Panc1 (cell line): Measurements from ENCODE around the gene PARD6G. TPM values are rescaled to one million over a fixed set of nuclear protein-coding genes. Genes with fewer than 3 reads are reported as not detected.

Source experiments
- ATAC-seq: fragments of 200-7000 bp; cut with Tn5 transposase; 2 replicates; pipeline ENCODE4 v1.9.1; 2020; ENCODE audit warnings: mild to moderate bottlenecking, moderate library complexity
- BruUV-seq: library from RNA; stranded (reverse); fragments of 400-500 nt; replicated peaks from 2 replicates; lab custom pipeline; 2021; lab: Mats Ljungman, UMichigan
- CTCF ChIA-PET: fragments of 300-600 bp; sonication (Branson Sonifier 250); formaldehyde crosslinking; loops from one replicate; lab custom pipeline; 2022; ENCODE audit warnings: antibody characterized with exemption; lab: Charles Lee
- POLR2A ChIA-PET: fragments of 300-600 bp; sonication (Branson Sonifier 250); formaldehyde crosslinking; loops from one replicate; lab custom pipeline; 2022; ENCODE audit warnings: antibody characterized with exemption; lab: Charles Lee
- DNase-seq: peaks from one replicate; pipeline ENCODE4 v3.0.0-alpha.2; 2010; ENCODE audit warnings: low read depth, low spot score
- H3K27ac ChIP-seq: 2 replicates; pipeline ENCODE4 v1.5.1; 2011; ENCODE audit warnings: mild to moderate bottlenecking, low read length, inconsistent platforms
- H3K27me3 ChIP-seq: fragments of 200-500 bp; sonication (Bioruptor generic); 2 replicates; pipeline ENCODE4 v1.6.0; 2014; ENCODE audit warnings: low read length, inconsistent platforms; ENCODE audit not compliant: control insufficient read depth, insufficient read depth
- H3K36me3 ChIP-seq: fragments of 200-500 bp; sonication (Bioruptor generic); 2 replicates; pipeline ENCODE4 v1.5.1; 2014; ENCODE audit warnings: inconsistent platforms, mild to moderate bottlenecking, low read length, moderate library complexity; ENCODE audit not compliant: control insufficient read depth, insufficient read depth
- H3K4me1 ChIP-seq: 2 replicates; pipeline ENCODE4 v1.5.1; 2011; ENCODE audit warnings: inconsistent platforms, mild to moderate bottlenecking, low read length, moderate library complexity; ENCODE audit not compliant: control insufficient read depth, insufficient read depth
- H3K4me3 ChIP-seq, 2 experiments: 2 replicates each; pipeline ENCODE4 v1.5.1; 2011 to 2012; ENCODE audit warnings: low read depth in 2 of 2, low read length in 2 of 2, mild to moderate bottlenecking in 2 of 2, inconsistent platforms in 1 of 2, moderate library complexity in 1 of 2
- H3K9me3 ChIP-seq: fragments of 200-500 bp; sonication (Bioruptor generic); 2 replicates; pipeline ENCODE4 v1.5.1; 2014; ENCODE audit warnings: low read depth, mild to moderate bottlenecking, inconsistent platforms, low read length, moderate library complexity; ENCODE audit not compliant: control insufficient read depth, insufficient read depth
- POLR2AphosphoS5 ChIP-seq: IDR thresholded peaks from 2 replicates; pipeline ENCODE4 v1.6.1; 2012; ENCODE audit warnings: mild to moderate bottlenecking, low read depth, low read length, moderate library complexity
- SIN3A ChIP-seq: IDR thresholded peaks from 2 replicates; pipeline ENCODE4 v1.6.1; 2012; ENCODE audit warnings: low read depth, mild to moderate bottlenecking, low read length, moderate library complexity, borderline replicate concordance; ENCODE audit not compliant: insufficient read depth
- TCF7L2 ChIP-seq: IDR thresholded peaks from 2 replicates; pipeline ENCODE4 v1.6.1; 2011; ENCODE audit warnings: mild to moderate bottlenecking, low read depth, low read length, inconsistent platforms
- in situ Hi-C: cut with HindIII; loops from 2 replicates; pipeline ENCODE4 v1.10.0; 2016; ENCODE audit warnings: low sequenced_read_pairs, low pct_unique_long_range_greater_than_20kb
- intact Hi-C: fragments of 100-400 bp; cut with micrococcal nuclease; formaldehyde crosslinking; loops from one replicate; pipeline ENCODE4 v1.10.0; 2022; ENCODE audit not compliant: unreplicated experiment
- total RNA-seq: library from RNA; stranded (reverse); gene quantifications from one replicate; pipeline ENCODE4 v1.2.1, GENCODE V29; 2021; ENCODE audit not compliant: unreplicated experiment
- TF ChIP-seq, protein P1 (sequence below), 2 experiments: IDR thresholded peaks; 2 replicates each; pipeline ENCODE4 v1.6.1; 2011 to 2012; ENCODE audit warnings: low read depth in 2 of 2, control low read depth in 1 of 2, low read length in 1 of 2, mild to moderate bottlenecking in 1 of 2, moderate library complexity in 1 of 2; ENCODE audit not compliant: insufficient read depth in 1 of 2
- TF ChIP-seq, protein P2 (sequence below): fragments of 450-650 bp; IDR thresholded peaks from 2 replicates; pipeline ENCODE4 v1.5.1; 2017; ENCODE audit warnings: mild to moderate bottlenecking

PARD6G gene
- total RNA-seq, 1 experiment from 2014 or later, result 5.2 TPM

- in situ Hi-C loops, result no loop called here
- ChIA-PET POLR2A (no interaction called here), CTCF (interaction anchor here (1.2 kb wide), 1 partner anchor 42 kb away, joined by 3 read pairs; no protein-coding TSS in a partner anchor)
- TF ChIP-seq POLR2AphosphoS5 (no peak), TCF7L2 (no peak), SIN3A (no peak)
- TF ChIP-seq, protein P1, sequence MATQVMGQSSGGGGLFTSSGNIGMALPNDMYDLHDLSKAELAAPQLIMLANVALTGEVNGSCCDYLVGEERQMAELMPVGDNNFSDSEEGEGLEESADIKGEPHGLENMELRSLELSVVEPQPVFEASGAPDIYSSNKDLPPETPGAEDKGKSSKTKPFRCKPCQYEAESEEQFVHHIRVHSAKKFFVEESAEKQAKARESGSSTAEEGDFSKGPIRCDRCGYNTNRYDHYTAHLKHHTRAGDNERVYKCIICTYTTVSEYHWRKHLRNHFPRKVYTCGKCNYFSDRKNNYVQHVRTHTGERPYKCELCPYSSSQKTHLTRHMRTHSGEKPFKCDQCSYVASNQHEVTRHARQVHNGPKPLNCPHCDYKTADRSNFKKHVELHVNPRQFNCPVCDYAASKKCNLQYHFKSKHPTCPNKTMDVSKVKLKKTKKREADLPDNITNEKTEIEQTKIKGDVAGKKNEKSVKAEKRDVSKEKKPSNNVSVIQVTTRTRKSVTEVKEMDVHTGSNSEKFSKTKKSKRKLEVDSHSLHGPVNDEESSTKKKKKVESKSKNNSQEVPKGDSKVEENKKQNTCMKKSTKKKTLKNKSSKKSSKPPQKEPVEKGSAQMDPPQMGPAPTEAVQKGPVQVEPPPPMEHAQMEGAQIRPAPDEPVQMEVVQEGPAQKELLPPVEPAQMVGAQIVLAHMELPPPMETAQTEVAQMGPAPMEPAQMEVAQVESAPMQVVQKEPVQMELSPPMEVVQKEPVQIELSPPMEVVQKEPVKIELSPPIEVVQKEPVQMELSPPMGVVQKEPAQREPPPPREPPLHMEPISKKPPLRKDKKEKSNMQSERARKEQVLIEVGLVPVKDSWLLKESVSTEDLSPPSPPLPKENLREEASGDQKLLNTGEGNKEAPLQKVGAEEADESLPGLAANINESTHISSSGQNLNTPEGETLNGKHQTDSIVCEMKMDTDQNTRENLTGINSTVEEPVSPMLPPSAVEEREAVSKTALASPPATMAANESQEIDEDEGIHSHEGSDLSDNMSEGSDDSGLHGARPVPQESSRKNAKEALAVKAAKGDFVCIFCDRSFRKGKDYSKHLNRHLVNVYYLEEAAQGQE (IDR thresholded peaks at IDR 0.05; ENCODE audit: insufficient read depth in 1 of 2, low read depth in 2 of 2, low read length in 1 of 2), result no peak
- TF ChIP-seq, protein P2, sequence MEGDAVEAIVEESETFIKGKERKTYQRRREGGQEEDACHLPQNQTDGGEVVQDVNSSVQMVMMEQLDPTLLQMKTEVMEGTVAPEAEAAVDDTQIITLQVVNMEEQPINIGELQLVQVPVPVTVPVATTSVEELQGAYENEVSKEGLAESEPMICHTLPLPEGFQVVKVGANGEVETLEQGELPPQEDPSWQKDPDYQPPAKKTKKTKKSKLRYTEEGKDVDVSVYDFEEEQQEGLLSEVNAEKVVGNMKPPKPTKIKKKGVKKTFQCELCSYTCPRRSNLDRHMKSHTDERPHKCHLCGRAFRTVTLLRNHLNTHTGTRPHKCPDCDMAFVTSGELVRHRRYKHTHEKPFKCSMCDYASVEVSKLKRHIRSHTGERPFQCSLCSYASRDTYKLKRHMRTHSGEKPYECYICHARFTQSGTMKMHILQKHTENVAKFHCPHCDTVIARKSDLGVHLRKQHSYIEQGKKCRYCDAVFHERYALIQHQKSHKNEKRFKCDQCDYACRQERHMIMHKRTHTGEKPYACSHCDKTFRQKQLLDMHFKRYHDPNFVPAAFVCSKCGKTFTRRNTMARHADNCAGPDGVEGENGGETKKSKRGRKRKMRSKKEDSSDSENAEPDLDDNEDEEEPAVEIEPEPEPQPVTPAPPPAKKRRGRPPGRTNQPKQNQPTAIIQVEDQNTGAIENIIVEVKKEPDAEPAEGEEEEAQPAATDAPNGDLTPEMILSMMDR, result no peak
- ATAC-seq (no peak), DNase-seq (no peak)
- Histone ChIP-seq H3K27ac (no peak overlapping the region), H3K36me3 (no peaks in the 10 kb centered on the region), H3K4me1 (peaks cover 10% of the 10 kb centered on the region; the same call in 1 of the 2 replicates), H3K27me3 (no peaks in the 10 kb centered on the region), H3K4me3 (no peak overlapping the region), H3K9me3 (no peaks in the 10 kb centered on the region)
- BruUV-seq, result no TSS peak
- intact Hi-C loops, result no loop called here
These were observed 5.2 kb downstream of the PARD6G start for GRCh38 chr18:80241919-80242777.

DNA sequence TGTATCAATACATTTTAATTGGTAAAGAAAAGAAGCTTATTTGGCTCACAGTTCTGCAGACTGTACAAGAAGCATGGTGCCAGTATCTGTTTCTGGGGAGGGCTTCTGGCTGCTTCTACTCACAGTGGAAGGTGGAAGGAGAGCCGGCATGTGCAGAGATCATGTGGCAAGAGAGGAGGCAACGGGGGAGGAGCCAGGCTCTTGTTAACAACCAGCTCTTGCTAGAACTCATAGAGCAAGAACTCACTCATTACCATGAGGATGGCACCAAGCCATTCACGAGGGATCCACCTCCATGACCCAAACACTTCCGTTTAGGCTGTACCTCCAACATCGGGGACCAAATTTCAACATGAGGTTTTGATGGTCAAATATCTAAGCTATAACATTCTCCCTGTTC lies 7.5 kb downstream of the PARD6G start:
- in situ Hi-C loops, result no loop called here
- no TSS peak for BruUV-seq
- POLR2A ChIA-PET, result interaction anchor here (0.6 kb wide), 1 partner anchor 123 kb away, joined by 3 read pairs; no protein-coding TSS in a partner anchor

More for the DNA sequence above, 7.5 kb downstream of the PARD6G start:
- TF ChIP-seq TCF7L2 (no peak), POLR2AphosphoS5 (no peak), SIN3A (no peak)
- TF ChIP-seq, protein P2, result no peak
- TF ChIP-seq, protein P1 (IDR thresholded peaks at IDR 0.05; ENCODE audit: insufficient read depth in 1 of 2, low read depth in 2 of 2, low read length in 1 of 2), result no peak
- intact Hi-C loops, result no loop called here
- ATAC-seq (no peak), DNase-seq (no peak)
- H3K27me3 ChIP-seq, result no peaks in the 10 kb centered on the region
- CTCF ChIA-PET, result interaction anchor here (1.9 kb wide), 1 partner anchor 40 kb away, joined by 10 read pairs; no protein-coding TSS in a partner anchor
- H3K4me3 ChIP-seq, result no peak overlapping the region
- no peak overlapping the region for H3K27ac ChIP-seq
- H3K36me3 ChIP-seq, result no peaks in the 10 kb centered on the region
- H3K9me3 ChIP-seq, result no peaks in the 10 kb centered on the region
- H3K4me1 ChIP-seq, result no peaks in the 10 kb centered on the region
